Pancreas (tissue), 10 donors: Measurements from ENCODE around the gene TTC6. TPM values are rescaled to one million over a fixed set of nuclear protein-coding genes. Genes with fewer than 3 reads are reported as not detected.
A peak's percentile ranks its signal among the peaks of the same experiment; 100 is the strongest.
"Not testable (repeated sequence)": the region's sequence is repeated elsewhere in the genome, so short reads cannot be mapped to it uniquely, and the experiment has no call there.

Experiments
- ATAC-seq, 4 donors: fragments of 200-7000 bp; cut with Tn5 transposase; one replicate each; pipeline versions ENCODE4 v1.8.0 to v1.9.1; 2020; ENCODE audit warnings: mild to moderate bottlenecking in 4 of 4, moderate library complexity in 4 of 4
- DNase-seq, 6 donors: peaks; one replicate each; pipeline ENCODE4 v3.0.0-alpha.2; 2020
- FAIRE-seq: peaks from 2 replicates; lab custom pipeline; 2012; peaks lifted over from hg19 to GRCh38; lab: Jason Lieb, UNC
- H3K27ac ChIP-seq, 4 donors: fragments of 200-600 bp; sonication (generic); 1 replicate in 3 of 4; 2 replicates in 1 of 4; pipeline versions ENCODE4 v1.5.0 to v1.8.0; 2020
- H3K27me3 ChIP-seq, 4 donors: fragments of 200-600 bp; one replicate each; pipeline ENCODE4 v1.8.0; 2021
- H3K36me3 ChIP-seq, 3 donors: fragments of 200-600 bp; sonication (generic) in 1 of 3; one replicate each; pipeline versions ENCODE4 v1.5.0 to v1.8.0; 2020 to 2021
- H3K4me1 ChIP-seq, 3 donors: fragments of 200-600 bp; one replicate each; pipeline ENCODE4 v1.8.0; 2021
- H3K4me3 ChIP-seq, 4 donors: fragments of 200-600 bp; sonication (generic) in 2 of 4; one replicate each; pipeline versions ENCODE4 v1.5.0 to v1.8.0; 2020 to 2021
- H3K9me3 ChIP-seq, 4 donors: fragments of 200-600 bp; one replicate each; pipeline ENCODE4 v1.8.0; 2021
- WGBS, 2 donors: extraction: QIAGEN DNeasy Blood & Tissue Kit; methylation state at CpG; one replicate each; pipeline ENCODE4 v1.1.7; 2013; 5-methylcytosine and 5-hydroxymethylcytosine counted together
- intact Hi-C, 3 donors: fragments of 100-400 bp; cut with DNase I; formaldehyde crosslinking; loops; one replicate each; pipeline versions ENCODE4 v1.11.1 to v1.14.2; 2022
- polyA plus RNA-seq, 2 donors: library from polyadenylated mRNA; stranded (reverse); fragments of 200-250 nt; gene quantifications; one replicate each; pipeline ENCODE4 v1.2.3, GENCODE V29; 2013
- total RNA-seq, 6 donors: library from RNA; stranded (reverse); fragmentation: NEBNext Ultra II Directional in 4 of 6; extraction: Animal tissue kit (Norgen Biotek cat#: 25700) in 4 of 6; gene quantifications; one replicate each; pipeline versions ENCODE4 v1.2.1 to v1.2.4, GENCODE V29; 2021 to 2023
- TF ChIP-seq, protein P1 (sequence below), 4 donors: fragments of 200-600 bp; sonication (generic) in 3 of 4; IDR thresholded peaks; one replicate each; pipeline versions ENCODE4 v1.5.0 to v1.8.0; 2021; ENCODE audit warnings: antibody characterized with exemption in 4 of 4
- donor health status: healthy with polysubstance abuse.
- donor health status: DM: no; HTN: no; CAD: no; lungs with moderate emphysema.
- donor health status: DM: no; HTN: no; CAD: no.
- donor health status: control.
- donor health status: control.
- donor health status: Bipolar disorder and iron deficiency.
- donor health status: DM: yes; HTN: yes; CAD: no.
- donor health status: DM: no; HTN: no; CAD: no.
- donor health status: DM: no; HTN: no; CAD: no.
- donor health status: DM: yes; HTN: yes; CAD: no.

Gene TTC6
- total and polyA plus RNA-seq, 8 donors: under 0.01 to 0.43 (median 0.19) TPM; not detected in 3

DNA sequence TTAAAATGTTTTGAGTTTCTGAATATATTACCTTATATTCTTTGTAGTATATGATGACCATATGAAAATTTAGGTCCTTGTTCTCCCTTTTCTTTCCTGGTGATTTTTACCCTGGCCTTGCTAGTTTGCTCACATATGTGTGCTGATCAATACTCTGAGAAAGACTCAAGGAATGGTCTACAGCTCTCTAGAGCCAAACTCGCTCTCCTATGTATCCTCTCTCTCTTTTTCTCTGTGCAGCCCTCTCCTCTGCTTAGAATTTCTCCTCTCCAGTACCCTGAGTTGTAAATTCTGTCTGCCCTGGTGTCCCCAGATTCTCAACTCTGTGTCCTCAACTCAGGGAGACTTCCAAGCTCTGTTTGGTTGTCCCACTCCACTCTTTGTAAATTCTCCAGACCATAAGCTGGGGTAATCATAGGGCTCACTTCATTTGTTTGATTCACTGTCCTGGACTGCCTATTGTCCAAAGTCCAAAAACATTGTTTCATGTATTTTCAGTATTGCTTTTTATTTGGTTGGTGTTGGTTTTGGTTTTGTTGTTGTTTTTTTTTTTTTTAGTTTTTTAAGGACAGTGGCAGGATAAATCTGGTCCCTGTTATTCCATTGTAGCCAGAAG lies 41.4 kb upstream of the TTC6 start:
- FAIRE-seq: no peak
- 80 to 94% methylated on average over 1 of the region's 1 CpG for WGBS, 2 donors

DNA sequence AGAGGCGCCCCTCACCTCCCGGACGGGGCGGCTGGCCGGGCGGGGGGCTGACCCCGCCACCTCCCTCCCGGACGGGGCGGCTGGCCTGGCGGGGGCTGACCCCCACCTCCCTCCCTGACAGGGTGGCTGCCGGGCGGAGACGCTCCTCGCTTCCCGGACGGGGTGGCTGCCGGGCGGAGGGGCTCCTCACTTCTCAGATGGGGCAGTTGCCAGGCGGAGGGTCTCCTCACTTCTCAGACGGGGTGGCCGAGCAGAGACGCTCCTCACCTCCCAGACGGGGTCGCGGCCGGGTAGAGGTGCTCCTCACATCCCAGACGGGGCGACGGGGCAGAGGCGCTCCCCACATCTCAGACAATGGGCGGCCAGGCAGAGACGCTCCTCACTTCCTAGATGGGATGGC lies 39.8 kb upstream of the TTC6 start:
- H3K27ac ChIP-seq, ATAC-seq, H3K4me3 ChIP-seq, H3K27me3 ChIP-seq, H3K9me3 ChIP-seq, H3K36me3 ChIP-seq, intact Hi-C loops, H3K4me1 ChIP-seq, FAIRE-seq: not testable (repeated sequence)
- 90 to 92% methylated on average over 7 to 32 of the region's 33 CpGs for WGBS, 2 donors
- DNase-seq: peak in 1 of 6 donors; percentile 60

More for the DNA sequence above, 41.4 kb upstream of the TTC6 start:
- intact Hi-C loops: no loop called here
- ATAC-seq: no peak
- Histone ChIP-seq H3K9me3 (no peaks in the 10 kb centered on the region), H3K36me3 (no peaks in the 10 kb centered on the region), H3K4me1 (no peaks in the 10 kb centered on the region), H3K27ac (no peak overlapping the region), H3K27me3 (no peaks in the 10 kb centered on the region), H3K4me3 (no peak overlapping the region)
- DNase-seq: no peak
- TF ChIP-seq, protein P1, sequence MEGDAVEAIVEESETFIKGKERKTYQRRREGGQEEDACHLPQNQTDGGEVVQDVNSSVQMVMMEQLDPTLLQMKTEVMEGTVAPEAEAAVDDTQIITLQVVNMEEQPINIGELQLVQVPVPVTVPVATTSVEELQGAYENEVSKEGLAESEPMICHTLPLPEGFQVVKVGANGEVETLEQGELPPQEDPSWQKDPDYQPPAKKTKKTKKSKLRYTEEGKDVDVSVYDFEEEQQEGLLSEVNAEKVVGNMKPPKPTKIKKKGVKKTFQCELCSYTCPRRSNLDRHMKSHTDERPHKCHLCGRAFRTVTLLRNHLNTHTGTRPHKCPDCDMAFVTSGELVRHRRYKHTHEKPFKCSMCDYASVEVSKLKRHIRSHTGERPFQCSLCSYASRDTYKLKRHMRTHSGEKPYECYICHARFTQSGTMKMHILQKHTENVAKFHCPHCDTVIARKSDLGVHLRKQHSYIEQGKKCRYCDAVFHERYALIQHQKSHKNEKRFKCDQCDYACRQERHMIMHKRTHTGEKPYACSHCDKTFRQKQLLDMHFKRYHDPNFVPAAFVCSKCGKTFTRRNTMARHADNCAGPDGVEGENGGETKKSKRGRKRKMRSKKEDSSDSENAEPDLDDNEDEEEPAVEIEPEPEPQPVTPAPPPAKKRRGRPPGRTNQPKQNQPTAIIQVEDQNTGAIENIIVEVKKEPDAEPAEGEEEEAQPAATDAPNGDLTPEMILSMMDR (IDR thresholded peaks at IDR 0.05): no peak

DNA sequence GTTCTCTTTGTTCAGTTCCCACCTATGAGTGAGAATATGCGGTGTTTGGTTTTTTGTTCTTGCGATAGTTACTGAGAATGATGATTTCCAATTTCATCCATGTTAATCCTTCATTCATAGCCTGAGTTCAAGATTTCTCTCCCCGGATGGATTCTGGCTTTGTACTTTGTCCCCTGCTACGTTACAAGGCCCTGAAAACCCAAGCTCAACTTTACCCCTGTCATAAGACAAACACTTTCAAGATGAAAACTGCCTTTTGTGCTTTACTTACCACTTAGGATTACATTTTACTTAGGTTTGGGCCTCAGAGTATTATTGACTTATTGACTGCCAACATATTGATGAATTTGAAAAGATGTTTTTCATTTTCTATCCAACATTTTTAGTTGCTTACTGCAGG lies 36.7 kb upstream of the TTC6 start:
- intact Hi-C loops: no loop called here
- H3K36me3 ChIP-seq: no peaks in the 10 kb centered on the region
- no peak overlapping the region for H3K27ac ChIP-seq
- FAIRE-seq (no peak), ATAC-seq (no peak), DNase-seq (no peak)
- H3K4me1 ChIP-seq: no peaks in the 10 kb centered on the region
- H3K4me3 ChIP-seq: no peak overlapping the region
- TF ChIP-seq, protein P1 (IDR thresholded peaks at IDR 0.05): no peak
- H3K27me3 ChIP-seq: no peaks in the 10 kb centered on the region
- WGBS, 2 donors: 91 to 92% methylated on average over 4 of the region's 4 CpGs
- H3K9me3 ChIP-seq: no peaks in the 10 kb centered on the region

DNA sequence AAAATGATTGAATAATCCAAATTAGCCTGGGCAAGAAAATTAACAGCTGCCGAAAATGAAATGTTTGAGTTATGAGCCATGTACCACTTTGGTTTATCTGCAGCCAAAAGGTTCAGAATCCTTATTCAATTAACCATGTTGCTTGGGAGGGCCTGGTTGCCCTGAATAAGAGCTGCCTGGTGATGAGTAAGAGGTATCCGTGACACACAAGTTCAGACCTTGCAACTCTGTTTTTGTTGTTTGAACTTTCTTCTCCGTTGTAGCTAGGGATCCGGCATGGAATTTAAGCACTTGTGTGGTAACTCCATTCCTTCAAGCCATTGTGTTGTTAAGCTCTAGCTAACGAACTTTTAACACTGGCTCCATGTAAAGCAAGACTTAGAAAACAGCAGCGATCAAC lies 36.0 kb upstream of the TTC6 start:
- H3K27me3 ChIP-seq: no peaks in the 10 kb centered on the region
- intact Hi-C loops: no loop called here
- 83 to 86% methylated on average over 6 of the region's 6 CpGs for WGBS, 2 donors
- no peaks in the 10 kb centered on the region for H3K36me3 ChIP-seq
- DNase-seq: no peak
- no peaks in the 10 kb centered on the region for H3K9me3 ChIP-seq
- H3K4me1 ChIP-seq: no peaks in the 10 kb centered on the region
- H3K27ac ChIP-seq: no peak overlapping the region
- TF ChIP-seq, protein P1 (IDR thresholded peaks at IDR 0.05): no peak
- H3K4me3 ChIP-seq: no peak overlapping the region
- no peak for FAIRE-seq
- no peak for ATAC-seq

DNA sequence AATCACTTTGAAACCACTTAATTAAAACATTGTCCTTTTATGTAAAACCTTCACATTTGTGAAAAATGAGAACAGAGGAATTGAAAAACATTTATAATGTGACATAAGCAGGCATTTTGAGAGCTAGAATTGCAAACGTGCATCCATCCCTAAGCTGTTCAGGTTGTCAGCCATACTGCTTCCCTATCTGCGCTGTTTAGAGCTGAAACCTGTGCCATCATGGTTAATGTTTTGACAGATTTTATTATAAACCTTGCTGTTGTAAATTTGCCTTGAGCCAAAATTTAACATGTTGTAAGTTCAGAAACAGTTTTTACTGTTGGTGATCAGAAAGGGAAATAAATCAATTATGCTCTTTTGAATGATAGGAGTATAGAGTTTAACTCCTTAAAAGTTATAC lies 32.2 kb upstream of the TTC6 start:
- FAIRE-seq (no peak), ATAC-seq (no peak), DNase-seq (no peak)
- Histone ChIP-seq H3K27ac (no peak overlapping the region), H3K4me3 (no peak overlapping the region), H3K9me3 (no peaks in the 10 kb centered on the region), H3K36me3 (no peaks in the 10 kb centered on the region), H3K4me1 (peaks cover 0 to 9% (median 7%) of the 10 kb centered on the region in 3 donors), H3K27me3 (no peaks in the 10 kb centered on the region)
- intact Hi-C loops: no loop called here
- TF ChIP-seq, protein P1 (IDR thresholded peaks at IDR 0.05): no peak
- 76 to 86% methylated on average over 2 of the region's 2 CpGs for WGBS, 2 donors
